PFSK-1 (cell line): ENCODE measurements around the gene RAB18.

Source experiments
- FOXP2 ChIP-seq: optimal IDR thresholded peaks from 2 replicates; pipeline ENCODE3; 2011; ENCODE audit warnings: borderline replicate concordance, control low read depth, inconsistent platforms; ENCODE audit not compliant: insufficient read depth; ENCODE audit errors: extremely low read length, extremely low read depth
- POLR2AphosphoS5 ChIP-seq: IDR thresholded peaks from 2 replicates; pipeline ENCODE4 v1.6.1; 2012; ENCODE audit warnings: low read depth, mild to moderate bottlenecking, control low read depth, low read length, moderate library complexity
- REST ChIP-seq, 2 experiments: IDR thresholded peaks; 2 replicates each; pipeline versions ENCODE4 v1.6.1 to v1.8.0; 2011 to 2012; ENCODE audit warnings: low read depth in 2 of 2, low read length in 2 of 2, control low read depth in 1 of 2, inconsistent platforms in 1 of 2, mild to moderate bottlenecking in 1 of 2, moderate library complexity in 1 of 2; ENCODE audit not compliant: insufficient read depth in 1 of 2
- SIN3A ChIP-seq: IDR thresholded peaks from 2 replicates; pipeline ENCODE4 v1.6.1; 2012; ENCODE audit warnings: mild to moderate bottlenecking, low read length, moderate library complexity, borderline replicate concordance; ENCODE audit not compliant: insufficient read depth
- TAF1 ChIP-seq: IDR thresholded peaks from 2 replicates; pipeline ENCODE4 v1.6.1; 2012; ENCODE audit warnings: low read length, control low read depth, borderline replicate concordance; ENCODE audit not compliant: insufficient read depth

GRCh38 chr10:27500096-27500495, 4.0 kb upstream of the RAB18 start:
- no peak for TF ChIP-seq POLR2AphosphoS5
- no peak for TF ChIP-seq REST (IDR thresholded peaks at IDR 0.05; ENCODE audit: insufficient read depth in 1 of 2, low read depth in 2 of 2, low read length in 2 of 2)
- TF ChIP-seq SIN3A = no peak
- TF ChIP-seq TAF1 = no peak
- no peak for TF ChIP-seq FOXP2
